MG63 (cell line): ENCODE measurements around the gene IFNE. TPM values are rescaled to one million over a fixed set of nuclear protein-coding genes. Genes with fewer than 3 reads are reported as not detected.
"Not testable (repeated sequence)": the region's sequence is repeated elsewhere in the genome, so short reads cannot be mapped to it uniquely, and the experiment has no call there.

Experiments used
- DNase-seq: peaks from one replicate; pipeline ENCODE4 v3.0.0-alpha.2; 2020
- H3K27me3 ChIP-seq: fragments of 250-450 bp; sonication (Bioruptor Pico); 2 replicates; pipeline ENCODE4 v1.5.1; 2020; ENCODE audit warnings: mild to moderate bottlenecking, moderate library complexity
- H3K36me3 ChIP-seq: fragments of 250-450 bp; sonication (Bioruptor Pico); 2 replicates; pipeline ENCODE4 v1.5.1; 2020; ENCODE audit warnings: mild to moderate bottlenecking, moderate library complexity
- H3K4me3 ChIP-seq: fragments of 250-450 bp; sonication (Bioruptor Pico); 2 replicates; pipeline ENCODE4 v1.5.1; 2020; ENCODE audit warnings: mild to moderate bottlenecking, moderate library complexity
- H3K9me3 ChIP-seq: fragments of 250-450 bp; sonication (Bioruptor Pico); 2 replicates; pipeline ENCODE4 v1.5.1; 2020; ENCODE audit warnings: mild to moderate bottlenecking, moderate library complexity
- total RNA-seq: library from RNA; depleted of rRNA; stranded (reverse); fragments of >200 nt; shearing (Covaris generic); gene quantifications from 2 replicates; pipeline ENCODE4 v1.2.3, GENCODE V29; 2014; ENCODE audit warnings: low replicate concordance; rRNA removed

Gene IFNE
- total RNA-seq, 1 experiment from 2014 or later: 0.92 TPM

GRCh38 chr9:21450733-21451394 is 31.2 kb downstream of the IFNE start:
- H3K27me3 ChIP-seq: no peaks in the 10 kb centered on the region
- peaks cover 23% of the 10 kb centered on the region for H3K36me3 ChIP-seq
- DNase-seq: no peak
- H3K4me3 ChIP-seq: no peak overlapping the region
- no peaks in the 10 kb centered on the region for H3K9me3 ChIP-seq

- not testable (repeated sequence) for H3K9me3 ChIP-seq, H3K4me3 ChIP-seq, H3K27me3 ChIP-seq, H3K36me3 ChIP-seq
- DNase-seq: peak; percentile 59
Observed at GRCh38 chr9:21449312-21449711, 32.8 kb downstream of the IFNE start.

- DNase-seq: no peak
- Histone ChIP-seq H3K36me3 (no peaks in the 10 kb centered on the region), H3K27me3 (no peaks in the 10 kb centered on the region), H3K9me3 (peaks cover 18% of the 10 kb centered on the region), H3K4me3 (no peak overlapping the region)
Observed at GRCh38 chr9:21443849-21444625, 38.1 kb downstream of the IFNE start.

- H3K27me3 ChIP-seq: 0 out of 2 replicates have a peak, but pooled peaks cover 2% of the 10 kb centered on the region
- no peaks in the 10 kb centered on the region for H3K36me3 ChIP-seq
- no peak for DNase-seq
- peaks cover 18% of the 10 kb centered on the region for H3K9me3 ChIP-seq
- H3K4me3 ChIP-seq: no peak within 1 kb of the TSS
Observed at GRCh38 chr9:21440139-21440538, 42.0 kb downstream of the IFNE start, which contains the start of gene IFNA1. IFNA1 (plus strand) TSS chr9:21440439; CDS start chr9:21440508, 69 bp downstream.

GRCh38 chr9:21435015-21435383 is 47.1 kb downstream of the IFNE start:
- not testable (repeated sequence) for DNase-seq, H3K36me3 ChIP-seq, H3K9me3 ChIP-seq, H3K4me3 ChIP-seq
- peaks cover 23% of the 10 kb centered on the region for H3K27me3 ChIP-seq

- H3K36me3 ChIP-seq: no peaks in the 10 kb centered on the region
- H3K4me3 ChIP-seq: no peak overlapping the region
- peaks cover 3% of the 10 kb centered on the region for H3K9me3 ChIP-seq
- peaks cover 26% of the 10 kb centered on the region for H3K27me3 ChIP-seq
- DNase-seq: peak; percentile 81
Observed at GRCh38 chr9:21434202-21435014, 47.7 kb downstream of the IFNE start.

GRCh38 chr9:21432672-21433425 is 49.3 kb downstream of the IFNE start:
- DNase-seq: no peak
- Histone ChIP-seq H3K4me3 (no peak overlapping the region), H3K9me3 (peaks cover 3% of the 10 kb centered on the region), H3K36me3 (no peaks in the 10 kb centered on the region), H3K27me3 (peaks cover 34% of the 10 kb centered on the region)

Other genes with a start within 250 kb of the IFNE start
- gene IFNA14, start 242.3 kb downstream of the IFNE start, total RNA-seq: not detected in 2 replicates
- not detected in 2 replicates for gene IFNA5, start 177.0 kb downstream of the IFNE start, total RNA-seq
- gene KLHL9, start 146.9 kb downstream of the IFNE start, total RNA-seq: 46.6 and 58.6 TPM in 2 replicates
- gene IFNA6, start 131.4 kb downstream of the IFNE start, total RNA-seq: not detected in 2 replicates
- not detected in 2 replicates for gene IFNA13, start 114.3 kb downstream of the IFNE start, total RNA-seq
- gene IFNA2, start 96.9 kb downstream of the IFNE start, total RNA-seq: not detected in 2 replicates
- not detected in 2 replicates for gene IFNA8, start 73.2 kb downstream of the IFNE start, total RNA-seq
- gene IFNA1, start 41.9 kb downstream of the IFNE start, total RNA-seq: not detected in 2 replicates